T-helper 17 cell (primary cell): ENCODE measurements around the gene PLPP3. TPM values are rescaled to one million over a fixed set of nuclear protein-coding genes. Genes with fewer than 3 reads are reported as not detected.

Experiments used
- ATAC-seq: fragments of 150-1000 bp; cut with Tn5 transposase; 2 replicates; pipeline ENCODE4 v1.10.0; 2021; ENCODE audit warnings: mild to moderate bottlenecking, moderate library complexity
- DNase-seq, 3 donors: peaks; one replicate each; pipeline versions ENCODE4 v3.0.0 to v3.0.0-alpha.2; 2020 to 2021
- H3K9me3 ChIP-seq: one replicate; pipeline ENCODE4 v1.7.0; 2013; ENCODE audit warnings: low read length, mild to moderate bottlenecking; ENCODE audit not compliant: control insufficient read depth, poor library complexity, severe bottlenecking
- H3K27ac Mint-ChIP-seq: one replicate; pipeline ENCODE4 v1.8.0; 2022; ENCODE audit warnings: mild to moderate bottlenecking, moderate library complexity, mixed read lengths
- H3K27me3 Mint-ChIP-seq: one replicate; pipeline ENCODE4 v1.8.0; 2022; ENCODE audit warnings: mixed read lengths
- H3K36me3 Mint-ChIP-seq: one replicate; pipeline ENCODE4 v1.8.0; 2022; ENCODE audit warnings: low read depth, mixed read lengths
- H3K4me1 Mint-ChIP-seq: one replicate; pipeline ENCODE4 v1.8.0; 2022; ENCODE audit warnings: mild to moderate bottlenecking, mixed read lengths
- H3K4me3 Mint-ChIP-seq: one replicate; pipeline ENCODE4 v1.8.0; 2022; ENCODE audit warnings: mild to moderate bottlenecking, moderate library complexity, mixed read lengths
- total RNA-seq, 4 donors: library from RNA in 2 of 4; stranded (reverse) in 2 of 4; gene quantifications; one replicate each; pipeline ENCODE4 v1.2.3 and lab custom pipeline; 2022 to 2026

Gene PLPP3
- total RNA-seq, 2 donors from 2014 or later, result 0.52 TPM; not detected in 1

DNA sequence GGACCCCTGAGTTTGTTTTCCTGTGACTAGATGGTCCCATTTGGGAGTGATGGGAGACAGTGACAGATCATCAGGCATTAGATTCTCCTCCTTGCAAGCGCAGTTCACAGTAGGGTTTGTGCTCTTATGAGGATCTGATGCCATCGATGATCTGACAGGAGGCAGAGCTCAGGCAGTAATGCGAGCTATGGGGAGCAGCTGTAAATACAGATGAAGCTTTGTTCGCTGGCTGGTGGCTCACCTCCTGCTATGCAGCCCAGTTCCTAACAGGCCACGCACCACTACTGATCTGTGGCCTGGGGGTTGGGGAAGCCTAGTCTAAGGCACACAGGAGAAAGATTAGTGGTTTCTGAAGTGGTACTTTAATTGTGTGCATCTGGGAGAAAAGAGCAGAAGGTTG is 7.1 kb upstream of the PLPP3 start:
- H3K9me3 ChIP-seq, result no peaks in the 10 kb centered on the region
- H3K27me3 Mint-ChIP-seq, result peaks cover 4% of the 10 kb centered on the region
- no peak for DNase-seq
- H3K4me3 Mint-ChIP-seq, result no peak overlapping the region
- no peak for ATAC-seq
- H3K36me3 Mint-ChIP-seq, result no peaks in the 10 kb centered on the region
- no peaks in the 10 kb centered on the region for H3K4me1 Mint-ChIP-seq
- H3K27ac Mint-ChIP-seq, result no peak overlapping the region

DNA sequence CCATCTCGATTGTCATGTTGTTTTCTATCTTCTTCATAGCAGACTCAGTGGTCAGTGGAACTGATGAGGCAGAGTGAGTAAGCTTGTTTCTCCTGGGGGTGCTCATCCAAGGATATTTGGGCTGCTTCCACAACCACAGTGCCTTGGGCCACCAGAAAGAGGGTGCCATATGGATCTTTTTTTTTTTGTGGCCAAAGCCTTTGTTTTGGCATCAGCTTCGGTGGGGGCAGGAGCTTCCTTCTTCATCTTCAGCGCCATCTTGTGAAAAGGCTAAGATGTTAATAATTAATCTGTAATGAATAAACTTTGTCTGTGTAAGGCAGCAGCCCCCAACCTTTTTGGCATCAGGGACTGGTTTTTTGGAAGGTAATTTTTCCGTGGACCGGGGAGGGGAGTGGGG is 6.6 kb upstream of the PLPP3 start:
- DNase-seq (no peak), ATAC-seq (no peak)
- Mint-ChIP-seq H3K4me1 (no peaks in the 10 kb centered on the region), H3K36me3 (no peaks in the 10 kb centered on the region), H3K27ac (no peak overlapping the region), H3K4me3 (no peak overlapping the region), H3K27me3 (peaks cover 9% of the 10 kb centered on the region)
- H3K9me3 ChIP-seq, result no peaks in the 10 kb centered on the region

DNA sequence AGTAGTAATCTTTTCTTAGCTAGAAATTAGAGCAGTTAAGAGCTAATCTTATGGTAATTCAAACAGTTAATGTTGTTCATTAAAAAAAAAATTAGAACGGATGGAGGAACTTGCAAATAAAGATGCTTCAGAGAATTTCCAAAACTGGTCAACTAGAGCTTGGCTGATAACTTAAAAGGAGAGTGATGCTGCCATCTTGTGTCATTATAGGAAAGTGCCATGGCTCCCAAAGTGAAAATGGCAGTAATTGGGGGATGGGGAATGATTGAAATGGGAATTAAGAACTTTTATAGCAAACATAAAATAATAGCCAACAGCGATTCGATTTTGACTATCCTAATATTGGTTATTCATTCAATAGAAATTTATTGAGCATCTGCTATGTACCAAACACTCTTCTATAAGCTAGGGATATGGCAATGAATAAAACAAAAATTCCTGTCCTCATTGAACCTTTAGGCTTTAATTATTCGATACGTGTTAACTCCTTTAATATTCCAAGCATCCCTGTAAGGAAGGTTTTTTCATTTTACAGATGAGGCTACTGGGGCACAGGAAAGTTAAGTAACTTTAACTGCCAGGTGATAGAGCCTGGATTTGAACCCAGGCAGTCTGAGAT is 5.7 kb upstream of the PLPP3 start:
- ATAC-seq (no peak), DNase-seq (no peak)
- Mint-ChIP-seq H3K36me3 (no peaks in the 10 kb centered on the region), H3K27me3 (peaks cover 18% of the 10 kb centered on the region), H3K4me1 (no peaks in the 10 kb centered on the region), H3K4me3 (no peak overlapping the region), H3K27ac (no peak overlapping the region)
- no peaks in the 10 kb centered on the region for H3K9me3 ChIP-seq

DNA sequence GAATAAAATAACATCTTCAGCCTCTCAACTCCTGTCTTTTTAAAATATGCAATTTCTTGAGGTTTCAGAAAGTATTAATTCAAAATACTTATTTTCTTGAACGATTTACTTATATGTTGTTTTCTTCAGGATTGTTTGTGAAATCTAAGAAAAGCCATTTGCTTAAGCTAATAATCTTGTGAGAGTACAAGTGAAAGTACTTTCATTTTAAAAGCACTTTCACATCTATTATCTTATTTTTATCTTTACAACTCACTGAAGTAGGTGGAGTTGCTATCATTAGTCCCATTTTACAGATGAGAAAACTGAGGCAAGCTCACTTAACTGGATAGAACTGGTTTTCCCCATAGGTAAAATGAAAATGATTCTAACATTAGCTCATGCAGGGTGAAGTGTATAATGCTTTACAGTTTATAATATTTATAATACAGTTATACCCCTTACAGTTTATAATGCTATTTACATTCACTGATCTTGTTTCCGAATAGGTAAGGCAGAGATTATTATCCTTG is 4.7 kb upstream of the PLPP3 start:
- no peaks in the 10 kb centered on the region for H3K9me3 ChIP-seq
- Mint-ChIP-seq H3K27me3 (peaks cover 28% of the 10 kb centered on the region), H3K36me3 (no peaks in the 10 kb centered on the region), H3K27ac (no peak overlapping the region), H3K4me3 (no peak overlapping the region), H3K4me1 (no peaks in the 10 kb centered on the region)
- ATAC-seq (no peak), DNase-seq (no peak)

DNA sequence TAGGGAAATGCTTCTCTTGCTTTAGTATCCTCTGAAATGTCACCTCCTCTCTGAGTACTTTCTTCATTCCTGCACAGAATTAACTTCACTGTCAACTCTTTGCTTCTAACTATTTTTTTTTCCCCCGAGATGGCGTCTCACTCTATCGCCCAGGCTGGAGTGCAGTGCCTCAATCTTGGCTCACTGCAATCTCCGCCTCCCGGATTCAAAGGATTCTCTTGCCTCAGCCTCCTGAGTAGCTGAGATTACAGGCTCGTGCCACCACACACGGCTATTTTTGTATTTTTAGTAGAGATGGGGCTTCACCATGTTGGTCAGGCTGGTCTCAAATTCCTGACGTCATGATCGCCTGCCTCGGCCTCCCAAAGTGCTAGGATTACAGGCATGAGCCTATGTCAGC is 1.4 kb upstream of the PLPP3 start:
- H3K9me3 ChIP-seq, result no peaks in the 10 kb centered on the region
- H3K4me3 Mint-ChIP-seq, result no peak overlapping the region
- H3K36me3 Mint-ChIP-seq, result no peaks in the 10 kb centered on the region
- no peak for ATAC-seq
- H3K27me3 Mint-ChIP-seq, result peaks cover 44% of the 10 kb centered on the region
- no peak overlapping the region for H3K27ac Mint-ChIP-seq
- H3K4me1 Mint-ChIP-seq, result peaks cover 2% of the 10 kb centered on the region
- no peak for DNase-seq

DNA sequence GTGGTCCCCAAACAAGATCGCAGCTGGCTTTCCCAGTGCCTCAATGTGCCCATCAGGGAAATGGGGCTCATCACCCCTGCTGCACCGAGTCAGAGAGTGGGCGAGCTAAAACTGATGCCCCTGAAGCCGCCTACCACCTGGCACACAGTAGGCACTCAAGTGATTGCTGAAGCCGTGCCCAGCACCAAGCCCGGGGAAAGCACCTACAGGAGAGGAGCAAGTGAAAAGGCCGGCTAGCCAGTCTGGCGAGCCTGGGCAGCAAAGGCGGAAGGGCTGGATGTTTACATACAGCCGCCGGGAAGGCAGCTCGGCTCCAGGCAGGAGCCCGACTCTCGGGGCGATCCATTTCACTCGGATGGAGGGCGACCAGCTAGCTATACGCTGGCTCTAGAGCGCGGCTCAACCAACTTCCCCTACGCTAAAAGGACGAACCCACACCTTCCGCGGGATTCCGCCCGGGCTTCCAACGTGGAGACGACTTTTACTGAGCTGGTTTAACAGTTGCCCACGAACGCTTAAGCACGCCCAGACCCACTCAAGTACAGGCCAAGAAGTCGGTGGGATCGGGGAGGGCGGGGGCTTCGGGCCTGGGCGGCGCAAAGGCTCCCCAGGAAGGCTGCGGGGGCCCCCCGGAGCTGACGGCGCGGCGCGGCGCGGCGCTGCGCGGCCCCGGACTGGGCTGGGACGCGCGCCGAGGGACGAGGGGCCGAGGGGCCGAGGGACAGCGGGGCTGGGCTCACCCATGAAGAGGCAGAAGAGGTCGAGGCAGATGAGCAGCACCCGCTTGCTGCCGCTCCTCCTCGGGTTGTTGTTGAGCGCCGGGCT is 1.0 kb downstream of the PLPP3 start:
- Mint-ChIP-seq H3K27ac (no peak overlapping the region), H3K4me1 (peaks cover 2% of the 10 kb centered on the region), H3K27me3 (peaks cover 49% of the 10 kb centered on the region), H3K4me3 (peak overlapping the region; percentile 88), H3K36me3 (no peaks in the 10 kb centered on the region)
- DNase-seq (no peak), ATAC-seq (peak; percentile 32)
- H3K9me3 ChIP-seq, result no peaks in the 10 kb centered on the region

DNA sequence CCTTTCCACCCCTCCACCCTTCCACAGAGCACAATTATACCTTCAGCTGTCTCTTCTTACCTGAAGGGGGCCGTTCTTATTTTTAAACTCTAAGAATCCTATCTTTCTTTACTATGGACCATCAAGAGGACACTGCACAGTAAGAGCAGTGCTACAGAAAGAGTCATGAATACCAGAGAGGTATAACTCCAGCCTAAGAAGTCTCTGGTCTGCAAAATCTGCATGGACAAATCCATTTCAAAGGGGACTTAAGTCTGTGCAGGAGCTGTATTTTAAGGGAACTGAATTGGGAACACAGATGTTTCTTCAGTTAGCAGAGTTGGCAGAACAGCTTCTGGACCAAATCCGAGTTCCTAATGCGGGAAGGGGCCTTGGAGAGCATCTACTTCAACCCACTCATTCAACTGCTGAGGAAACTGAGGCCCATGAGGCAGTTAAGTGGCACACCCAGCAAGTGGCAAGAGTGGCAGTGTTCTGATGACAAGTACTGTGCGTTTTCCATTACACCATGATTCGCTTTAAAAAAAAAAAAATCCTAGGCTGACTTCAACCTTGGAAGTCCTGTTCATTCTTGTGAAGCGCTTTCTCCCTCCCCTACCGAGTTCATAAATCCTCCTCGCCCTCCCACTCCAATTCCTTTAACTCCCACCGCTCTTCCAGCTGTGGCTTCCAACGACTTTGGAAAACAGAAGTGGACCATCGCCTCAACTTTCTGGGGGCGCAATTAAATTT is 1.8 kb downstream of the PLPP3 start:
- DNase-seq, result no peak
- peak overlapping the region; percentile 25 for H3K4me3 Mint-ChIP-seq
- ATAC-seq, result no peak
- H3K36me3 Mint-ChIP-seq, result no peaks in the 10 kb centered on the region
- peaks cover 2% of the 10 kb centered on the region for H3K4me1 Mint-ChIP-seq
- no peak overlapping the region for H3K27ac Mint-ChIP-seq
- peaks cover 2% of the 10 kb centered on the region for H3K9me3 ChIP-seq
- peaks cover 49% of the 10 kb centered on the region for H3K27me3 Mint-ChIP-seq

DNA sequence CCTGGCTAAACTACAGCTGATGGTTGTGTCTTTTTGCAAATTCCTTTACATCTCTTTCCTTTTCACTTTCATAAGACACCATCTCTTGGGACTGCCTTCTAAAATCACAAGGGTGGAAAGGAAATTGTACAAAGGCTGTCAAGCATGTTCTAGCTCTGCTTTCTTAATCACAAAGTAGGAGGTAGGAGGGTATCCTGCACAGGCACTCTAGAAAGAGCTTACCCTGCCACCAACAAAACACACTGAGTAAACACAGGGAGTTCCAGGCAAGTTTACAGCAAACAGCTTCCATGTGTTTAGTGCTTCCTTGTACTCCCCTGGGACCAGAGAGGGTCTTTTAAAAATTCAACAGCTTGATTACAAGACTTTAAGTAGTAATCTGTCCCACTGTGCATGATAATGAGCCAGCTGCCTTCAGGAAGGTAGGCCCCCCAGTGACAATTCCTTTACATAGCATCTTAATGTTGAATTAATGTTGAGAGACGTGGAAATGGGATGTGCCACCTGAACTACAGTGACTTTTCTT is 2.4 kb downstream of the PLPP3 start:
- ATAC-seq, result no peak
- peaks cover 2% of the 10 kb centered on the region for H3K9me3 ChIP-seq
- Mint-ChIP-seq H3K4me1 (peaks cover 2% of the 10 kb centered on the region), H3K27me3 (peaks cover 49% of the 10 kb centered on the region), H3K27ac (no peak overlapping the region), H3K36me3 (no peaks in the 10 kb centered on the region), H3K4me3 (peak overlapping the region; percentile 25)
- no peak for DNase-seq

DNA sequence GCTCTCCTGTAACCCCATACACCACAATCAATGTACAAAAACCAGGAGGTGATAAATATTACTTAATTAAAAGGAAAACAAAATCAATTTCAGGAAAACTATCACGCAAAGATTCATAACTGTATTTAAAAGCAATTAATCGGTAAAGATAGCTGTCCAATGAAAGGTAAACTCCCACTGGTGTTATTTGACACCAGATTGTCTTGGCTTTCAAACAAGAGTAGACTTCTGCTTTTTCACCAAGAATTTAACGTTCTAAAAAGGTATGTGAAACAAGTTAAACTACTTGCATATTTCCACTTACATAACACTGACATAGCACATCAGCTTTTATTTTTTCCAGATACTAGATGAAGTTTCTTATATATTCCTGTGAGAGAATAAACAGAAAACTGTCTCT is 3.5 kb downstream of the PLPP3 start:
- DNase-seq (no peak), ATAC-seq (no peak)
- Mint-ChIP-seq H3K36me3 (no peaks in the 10 kb centered on the region), H3K27ac (no peak overlapping the region), H3K4me3 (no peak overlapping the region), H3K4me1 (peaks cover 4% of the 10 kb centered on the region), H3K27me3 (peaks cover 43% of the 10 kb centered on the region)
- peaks cover 2% of the 10 kb centered on the region for H3K9me3 ChIP-seq

DNA sequence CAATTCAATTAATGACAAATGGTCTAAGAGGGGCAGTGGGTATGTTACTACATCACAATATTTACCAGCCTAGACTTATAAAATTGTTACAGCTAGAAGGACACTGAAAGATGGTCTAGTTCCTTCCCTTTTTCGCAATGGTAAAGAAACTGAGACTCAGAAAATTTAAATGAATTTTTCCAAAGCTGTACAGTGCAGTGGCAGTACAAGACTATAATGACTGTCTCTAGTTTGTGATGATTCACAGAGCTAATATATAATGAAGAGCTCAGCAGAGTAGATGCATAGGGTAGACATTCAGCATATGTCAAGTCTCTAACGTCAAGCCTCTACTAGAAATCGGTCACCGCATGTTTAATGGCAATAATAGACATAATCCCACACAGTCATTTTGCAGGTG is 4.6 kb downstream of the PLPP3 start:
- H3K4me3 Mint-ChIP-seq, result no peak overlapping the region
- H3K27me3 Mint-ChIP-seq, result peaks cover 32% of the 10 kb centered on the region
- H3K36me3 Mint-ChIP-seq, result no peaks in the 10 kb centered on the region
- H3K4me1 Mint-ChIP-seq, result peaks cover 4% of the 10 kb centered on the region
- H3K9me3 ChIP-seq, result peaks cover 2% of the 10 kb centered on the region
- no peak for ATAC-seq
- H3K27ac Mint-ChIP-seq, result no peak overlapping the region
- no peak for DNase-seq

DNA sequence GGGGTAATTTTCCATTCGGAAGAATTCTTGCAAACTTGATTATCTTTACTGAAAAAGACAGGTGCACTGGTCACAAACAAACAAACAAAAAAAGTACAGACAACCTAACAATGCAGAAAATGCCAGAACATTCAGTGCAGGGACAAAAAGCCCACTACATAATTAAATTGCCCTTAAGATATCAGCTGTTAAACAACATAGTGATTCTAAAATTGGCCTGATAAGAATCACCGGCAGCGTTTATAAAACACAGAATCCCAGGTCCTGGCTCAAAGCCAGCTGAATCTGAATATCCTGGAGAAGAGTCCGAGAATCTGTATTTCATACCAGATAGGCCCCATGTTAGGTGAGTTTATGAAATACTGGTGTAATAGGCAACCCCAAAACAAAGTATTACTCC is 6.1 kb downstream of the PLPP3 start:
- Mint-ChIP-seq H3K4me3 (no peak overlapping the region), H3K27me3 (peaks cover 23% of the 10 kb centered on the region), H3K4me1 (peaks cover 4% of the 10 kb centered on the region), H3K36me3 (no peaks in the 10 kb centered on the region), H3K27ac (no peak overlapping the region)
- ATAC-seq, result no peak
- DNase-seq, result no peak
- peaks cover 2% of the 10 kb centered on the region for H3K9me3 ChIP-seq

DNA sequence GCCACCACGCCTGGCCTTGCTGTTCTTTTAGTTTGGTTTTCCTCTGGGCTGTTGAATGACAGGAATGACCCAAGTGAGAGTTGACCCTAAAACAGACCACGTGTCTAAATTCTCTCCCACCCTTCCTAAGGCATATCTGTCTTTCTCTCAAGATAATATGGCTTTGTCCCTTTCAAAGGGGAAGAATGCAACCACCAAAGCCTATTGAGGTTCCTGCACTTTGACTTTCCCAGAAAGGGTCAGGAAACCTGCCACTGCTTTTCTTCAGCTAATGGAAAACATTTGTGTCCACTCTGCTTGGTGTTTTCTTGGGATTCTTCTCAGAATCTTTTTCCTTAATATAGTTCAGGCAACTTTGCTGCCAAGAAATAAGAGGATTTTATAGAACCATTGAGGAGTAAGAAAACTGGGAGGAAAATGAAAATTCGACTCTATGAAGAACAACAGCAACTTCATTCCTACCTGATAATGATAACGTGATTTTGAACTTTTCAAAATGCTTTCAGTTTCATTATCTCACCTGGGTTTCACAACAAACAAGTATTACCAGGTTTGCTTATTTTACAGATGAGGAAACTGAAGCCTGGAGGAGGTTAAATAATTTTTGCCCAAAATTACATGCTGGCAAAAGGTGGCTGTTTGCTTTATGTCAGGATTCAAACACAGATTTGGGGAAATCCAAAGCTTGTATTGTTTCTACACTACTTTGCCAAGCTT is 6.9 kb downstream of the PLPP3 start:
- no peak for ATAC-seq
- peaks cover 2% of the 10 kb centered on the region for H3K4me1 Mint-ChIP-seq
- peaks cover 2% of the 10 kb centered on the region for H3K9me3 ChIP-seq
- no peaks in the 10 kb centered on the region for H3K36me3 Mint-ChIP-seq
- peaks cover 19% of the 10 kb centered on the region for H3K27me3 Mint-ChIP-seq
- peak overlapping the region; percentile 12 for H3K4me3 Mint-ChIP-seq
- H3K27ac Mint-ChIP-seq, result peak overlapping the region; percentile 37
- no peak for DNase-seq

DNA sequence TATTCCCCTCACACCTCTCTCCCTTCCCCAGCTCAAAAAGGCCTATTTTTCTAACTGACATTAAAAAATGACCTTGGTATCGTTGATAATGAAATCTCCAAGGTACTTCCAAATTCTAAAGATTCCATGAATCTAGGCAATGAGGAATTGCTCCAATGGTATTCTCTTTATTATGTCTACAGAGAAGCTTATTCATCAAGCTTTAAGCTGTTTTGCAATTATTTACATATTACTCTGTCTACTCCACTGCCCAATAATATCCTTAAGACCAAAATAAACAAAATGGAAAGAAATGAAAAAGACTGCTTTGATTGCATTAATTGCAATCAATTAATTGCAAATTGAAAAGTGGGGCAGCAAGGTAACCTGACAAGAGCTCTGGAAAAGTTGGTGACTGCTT is 7.9 kb downstream of the PLPP3 start:
- DNase-seq (no peak), ATAC-seq (no peak)
- H3K9me3 ChIP-seq, result peaks cover 2% of the 10 kb centered on the region
- no peaks in the 10 kb centered on the region for H3K36me3 Mint-ChIP-seq
- H3K27ac Mint-ChIP-seq, result no peak overlapping the region
- peaks cover 10% of the 10 kb centered on the region for H3K27me3 Mint-ChIP-seq
- no peak overlapping the region for H3K4me3 Mint-ChIP-seq
- H3K4me1 Mint-ChIP-seq, result peaks cover 2% of the 10 kb centered on the region
